ENCODE measurements around the gene PSME2.
A peak's percentile ranks its signal among the peaks of the same experiment; 100 is the strongest.

Gene PSME2

GRCh38 chr14:24157331-24157730, 10.9 kb upstream of the PSME2 start:
- in situ Hi-C loops (cut with HindIII; ENCODE audit: low pct_unique_long_range_greater_than_20kb, low sequenced_read_pairs): no loop called here
- no peak for TF ChIP-seq JUND (IDR thresholded peaks at IDR 0.05; ENCODE audit: low read depth)
- DNase-seq (ENCODE audit: low read depth in 1 of 2, low spot score in 1 of 2): no peak

GRCh38 chr14:24156840-24157239, 10.4 kb upstream of the PSME2 start:
- in situ Hi-C loops (cut with HindIII; ENCODE audit: low pct_unique_long_range_greater_than_20kb, low sequenced_read_pairs): no loop called here
- no peak for TF ChIP-seq JUND (IDR thresholded peaks at IDR 0.05; ENCODE audit: low read depth)
- DNase-seq (ENCODE audit: low read depth in 1 of 2, low spot score in 1 of 2): no peak

- in situ Hi-C loops (cut with HindIII; ENCODE audit: low pct_unique_long_range_greater_than_20kb, low sequenced_read_pairs): no loop called here
- DNase-seq (ENCODE audit: low read depth in 1 of 2, low spot score in 1 of 2): no peak
- no peak for TF ChIP-seq JUND (IDR thresholded peaks at IDR 0.05; ENCODE audit: low read depth)
Measured at GRCh38 chr14:24155100-24155499, 8.7 kb upstream of the PSME2 start.

GRCh38 chr14:24151404-24152080, 5.1 kb upstream of the PSME2 start:
- in situ Hi-C loops (cut with HindIII; ENCODE audit: low pct_unique_long_range_greater_than_20kb, low sequenced_read_pairs): no loop called here

GRCh38 chr14:24150993-24151392, 4.6 kb upstream of the PSME2 start:
- no peak for TF ChIP-seq JUND (IDR thresholded peaks at IDR 0.05; ENCODE audit: low read depth)
- DNase-seq (ENCODE audit: low read depth in 1 of 2, low spot score in 1 of 2): no peak
- in situ Hi-C loops (cut with HindIII; ENCODE audit: low pct_unique_long_range_greater_than_20kb, low sequenced_read_pairs): no loop called here

More at GRCh38 chr14:24151404-24152080, 5.1 kb upstream of the PSME2 start:
- no peak for TF ChIP-seq JUND (IDR thresholded peaks at IDR 0.05; ENCODE audit: low read depth)
- no peak for DNase-seq (ENCODE audit: low read depth in 1 of 2, low spot score in 1 of 2)

GRCh38 chr14:24150567-24150966, 4.2 kb upstream of the PSME2 start:
- in situ Hi-C loops (cut with HindIII; ENCODE audit: low pct_unique_long_range_greater_than_20kb, low sequenced_read_pairs): no loop called here
- no peak for TF ChIP-seq JUND (IDR thresholded peaks at IDR 0.05; ENCODE audit: low read depth)
- no peak for DNase-seq (ENCODE audit: low read depth in 1 of 2, low spot score in 1 of 2)

GRCh38 chr14:24150061-24150460, 3.7 kb upstream of the PSME2 start:
- DNase-seq (ENCODE audit: low read depth in 1 of 2, low spot score in 1 of 2): no peak
- in situ Hi-C loops (cut with HindIII; ENCODE audit: low pct_unique_long_range_greater_than_20kb, low sequenced_read_pairs): no loop called here
- TF ChIP-seq JUND (IDR thresholded peaks at IDR 0.05; ENCODE audit: low read depth): no peak

- TF ChIP-seq JUND (IDR thresholded peaks at IDR 0.05; ENCODE audit: low read depth): no peak
- in situ Hi-C loops (cut with HindIII; ENCODE audit: low pct_unique_long_range_greater_than_20kb, low sequenced_read_pairs): no loop called here
- DNase-seq (ENCODE audit: low read depth in 1 of 2, low spot score in 1 of 2): no peak
Measured at GRCh38 chr14:24149302-24149969, 3.0 kb upstream of the PSME2 start.

GRCh38 chr14:24147761-24148428, 1.5 kb upstream of the PSME2 start:
- in situ Hi-C loops (cut with HindIII; ENCODE audit: low pct_unique_long_range_greater_than_20kb, low sequenced_read_pairs): no loop called here
- TF ChIP-seq JUND (IDR thresholded peaks at IDR 0.05; ENCODE audit: low read depth): no peak
- no peak for DNase-seq (ENCODE audit: low read depth in 1 of 2, low spot score in 1 of 2)

- peak; percentile 74 to 98 for DNase-seq (ENCODE audit: low read depth in 1 of 2, low spot score in 1 of 2)
- TF ChIP-seq JUND (IDR thresholded peaks at IDR 0.05; ENCODE audit: low read depth): no peak
- in situ Hi-C loops (cut with HindIII; ENCODE audit: low pct_unique_long_range_greater_than_20kb, low sequenced_read_pairs): no loop called here
Measured at GRCh38 chr14:24146978-24147760, 759 bp upstream of the PSME2 start, which contains the start of gene RNF31. TSS of gene RNF31 (plus strand) at chr14:24147498. CDS start at chr14:24147699, 201 bp downstream.

- no peak for DNase-seq (ENCODE audit: low read depth in 1 of 2, low spot score in 1 of 2)
- in situ Hi-C loops (cut with HindIII; ENCODE audit: low pct_unique_long_range_greater_than_20kb, low sequenced_read_pairs): no loop called here
- TF ChIP-seq JUND (IDR thresholded peaks at IDR 0.05; ENCODE audit: low read depth): no peak
Measured at GRCh38 chr14:24145690-24146452, 539 bp downstream of the PSME2 start.

- TF ChIP-seq JUND (IDR thresholded peaks at IDR 0.05; ENCODE audit: low read depth): no peak
- no peak for DNase-seq (ENCODE audit: low read depth in 1 of 2, low spot score in 1 of 2)
- in situ Hi-C loops (cut with HindIII; ENCODE audit: low pct_unique_long_range_greater_than_20kb, low sequenced_read_pairs): no loop called here
Measured at GRCh38 chr14:24145219-24145618, 1.2 kb downstream of the PSME2 start.

All from T47D (cell line).